ENCODE data around the gene SLC39A3.

The SLC39A3 gene

DNA sequence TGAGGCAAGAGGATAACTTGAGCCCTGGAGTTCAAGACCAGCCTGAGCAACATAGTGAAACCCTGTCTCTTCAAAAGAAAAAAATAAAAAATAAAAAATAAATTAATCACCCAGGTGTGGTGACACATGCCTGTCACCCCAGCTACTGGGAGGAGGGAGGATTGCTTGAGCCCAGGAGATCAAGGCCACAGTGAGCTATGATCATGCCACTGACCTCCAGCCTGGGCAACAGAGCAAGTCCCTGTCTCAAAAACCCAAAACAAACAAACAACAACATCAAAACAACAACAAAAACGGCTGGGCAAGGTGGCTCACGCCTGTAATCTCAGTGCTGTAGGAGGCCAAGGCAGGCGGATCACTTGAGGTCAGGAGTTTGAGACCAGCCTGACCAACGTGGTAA, 4.3 kb upstream of the SLC39A3 start:
- no peak for DNase-seq

DNA sequence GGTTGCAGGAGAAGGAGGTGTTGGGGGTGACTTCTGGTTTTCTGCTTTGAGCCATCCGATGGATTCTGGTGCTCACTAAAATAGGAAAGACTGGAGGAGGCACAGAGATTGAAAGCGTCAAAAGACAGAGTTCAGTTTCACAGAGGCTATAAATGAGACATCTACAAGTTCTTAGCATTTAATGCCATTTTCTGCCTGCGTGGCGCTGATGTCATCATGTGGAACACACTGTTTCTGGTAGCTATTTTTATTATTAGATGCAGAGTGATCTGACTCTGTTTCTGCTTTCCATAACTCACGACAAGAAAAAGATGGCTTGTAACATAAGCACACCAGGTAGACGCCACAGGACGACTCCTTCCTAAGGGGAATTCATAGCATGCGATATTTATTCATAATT, 3.3 kb upstream of the SLC39A3 start:
- no peak for DNase-seq

DNA sequence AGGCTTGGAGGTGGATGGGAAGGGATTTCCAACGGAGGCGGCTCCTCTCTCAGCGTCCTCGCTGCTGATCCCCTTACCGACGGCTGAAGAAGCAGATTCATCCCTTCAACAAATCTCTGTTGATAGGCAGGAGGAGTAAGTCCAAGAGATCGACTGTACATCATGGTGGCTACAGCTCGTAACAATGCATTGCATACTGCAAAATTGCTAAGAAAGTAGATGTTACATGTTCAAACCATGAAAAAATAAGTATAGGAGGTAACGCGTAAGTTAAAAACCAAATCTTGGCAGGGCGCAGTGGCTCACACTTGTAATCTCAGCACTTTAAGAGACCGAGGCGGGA, 468 bp upstream of the SLC39A3 start:
- no peak for DNase-seq

DNA sequence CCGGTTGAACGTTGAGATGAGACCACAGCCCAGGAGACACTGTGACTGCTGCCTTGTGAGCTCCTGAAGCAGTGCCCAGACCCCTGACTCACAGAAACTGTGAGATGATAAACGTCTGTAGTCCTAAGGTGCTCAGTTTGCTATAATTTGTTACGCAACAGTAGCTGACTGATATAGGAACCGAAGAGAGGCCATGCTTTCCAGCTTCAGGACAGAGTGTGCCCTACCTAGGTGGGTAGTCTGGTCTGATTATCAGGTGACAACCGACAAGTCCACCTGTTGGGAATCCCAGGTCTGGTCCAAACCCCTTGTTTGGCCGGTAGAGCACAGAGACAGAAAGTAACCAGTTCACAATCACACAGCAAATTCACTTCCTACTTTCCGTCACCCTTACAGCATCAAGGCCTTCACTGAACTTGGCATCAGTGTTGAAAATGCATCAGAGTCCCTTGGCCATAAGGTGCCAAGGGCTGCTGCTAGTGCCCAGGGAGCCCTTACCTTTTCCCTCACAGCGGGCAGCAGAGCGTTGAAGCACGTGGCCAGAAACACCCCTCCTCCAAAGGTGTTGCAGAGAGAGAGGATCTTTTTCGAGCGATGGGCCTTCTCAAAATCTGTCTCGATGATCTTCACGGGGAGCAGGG, 3.1 kb downstream of the SLC39A3 start:
- no peak for DNase-seq

DNA sequence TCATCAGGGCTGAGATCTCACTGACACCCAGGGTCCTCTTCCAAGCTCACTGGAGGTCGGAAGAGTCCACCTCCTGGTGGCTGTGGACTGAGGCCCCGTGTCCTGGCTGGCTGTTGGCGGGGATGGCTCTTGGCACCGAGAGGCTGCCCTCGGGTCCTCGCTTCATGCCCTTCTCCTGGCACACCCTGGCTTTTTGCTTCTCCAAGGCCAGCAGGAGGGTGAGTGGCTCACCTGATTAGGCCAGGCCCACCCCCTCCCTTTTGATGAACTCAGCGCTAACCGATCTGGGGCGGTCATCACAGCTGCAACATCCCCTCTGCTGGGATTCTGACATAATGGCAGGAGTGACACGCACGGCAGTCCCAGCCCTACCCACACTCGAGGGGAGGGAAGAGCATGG, 4.4 kb downstream of the SLC39A3 start:
- DNase-seq, result no peak

DNA sequence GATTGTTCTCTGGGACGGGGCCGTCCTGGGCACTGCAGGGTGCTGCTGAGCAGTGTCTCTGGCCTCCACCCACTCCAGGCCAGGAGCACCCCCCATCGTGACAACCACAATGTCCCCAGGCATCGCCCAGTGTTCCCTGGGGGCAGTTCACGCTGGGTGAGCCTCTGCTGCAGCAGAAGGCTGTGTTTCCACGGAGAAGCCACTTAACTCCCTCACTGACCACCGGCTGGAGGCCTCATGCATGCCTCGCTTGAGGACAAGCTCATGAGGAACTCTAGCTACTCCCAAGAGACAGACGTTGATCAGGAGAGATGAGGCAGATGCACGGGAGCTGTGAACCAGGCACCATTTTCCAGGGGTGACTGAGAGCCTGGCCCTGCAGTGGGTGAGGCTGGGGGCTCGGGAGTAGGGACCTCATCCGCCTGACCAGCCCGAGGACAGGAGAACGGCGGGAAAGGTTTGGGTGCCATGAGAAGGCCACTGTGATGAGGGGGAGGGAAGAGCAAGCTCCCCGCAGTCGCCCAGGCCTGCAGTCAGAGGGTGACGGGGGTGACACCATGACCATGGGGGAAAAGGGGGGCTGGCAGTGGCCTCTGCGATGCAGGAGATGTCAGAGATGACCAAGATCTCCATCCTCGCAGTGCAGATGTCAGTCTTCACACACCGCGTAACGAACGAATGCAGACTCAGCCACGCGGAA, 5.1 kb downstream of the SLC39A3 start:
- DNase-seq, result no peak

DNA sequence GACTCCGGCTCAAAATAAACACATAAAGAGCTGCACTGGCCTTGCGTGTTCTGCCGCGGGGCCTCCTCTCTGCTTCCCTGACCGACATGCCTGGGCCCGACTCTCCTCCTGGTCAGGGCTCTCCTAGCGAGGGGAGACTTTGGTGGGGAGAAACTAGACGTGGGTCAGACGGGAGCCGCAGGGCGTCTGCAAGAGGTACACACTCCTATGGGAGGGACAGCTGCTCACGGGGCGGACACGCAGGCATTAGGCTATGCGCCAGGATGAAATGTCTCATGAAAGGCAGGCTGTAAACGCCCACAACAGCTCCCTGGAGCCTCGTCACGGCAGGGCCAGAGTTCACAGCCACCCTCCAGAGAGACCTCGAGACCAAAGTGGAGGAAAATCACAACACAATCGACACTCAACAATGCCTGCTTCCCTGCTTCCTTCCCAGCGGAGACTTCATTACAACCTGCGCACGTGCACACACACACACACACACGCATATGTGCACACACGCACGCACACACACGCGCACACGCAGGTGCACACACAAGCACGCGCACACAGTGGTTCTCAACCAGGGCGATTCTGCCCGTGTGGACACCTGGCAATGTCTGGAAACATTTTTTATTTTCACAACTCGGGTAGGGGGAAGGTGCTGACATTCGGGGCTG, 5.8 kb downstream of the SLC39A3 start:
- peak; percentile 11 for DNase-seq

DNA sequence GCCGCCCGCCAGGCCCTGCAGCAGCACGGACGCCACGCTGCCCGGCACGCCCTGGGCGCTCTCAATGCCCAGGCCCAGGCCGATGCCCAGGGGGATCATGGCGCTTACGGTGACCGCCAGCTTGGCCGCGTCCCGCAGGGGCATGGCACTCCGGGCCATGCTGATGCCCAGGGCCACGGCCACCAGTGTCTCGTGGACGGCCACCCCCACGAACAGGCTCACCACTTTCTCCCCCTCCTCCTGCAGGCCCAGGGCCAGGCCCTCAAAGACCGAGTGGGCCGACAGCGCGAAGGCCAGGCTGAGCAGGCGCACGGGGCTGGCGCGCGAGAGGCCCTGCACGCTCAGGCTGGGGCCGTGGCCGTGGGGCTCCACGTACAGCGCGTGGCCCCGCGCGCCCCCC, 6.9 kb downstream of the SLC39A3 start:
- DNase-seq, result no peak

DNA sequence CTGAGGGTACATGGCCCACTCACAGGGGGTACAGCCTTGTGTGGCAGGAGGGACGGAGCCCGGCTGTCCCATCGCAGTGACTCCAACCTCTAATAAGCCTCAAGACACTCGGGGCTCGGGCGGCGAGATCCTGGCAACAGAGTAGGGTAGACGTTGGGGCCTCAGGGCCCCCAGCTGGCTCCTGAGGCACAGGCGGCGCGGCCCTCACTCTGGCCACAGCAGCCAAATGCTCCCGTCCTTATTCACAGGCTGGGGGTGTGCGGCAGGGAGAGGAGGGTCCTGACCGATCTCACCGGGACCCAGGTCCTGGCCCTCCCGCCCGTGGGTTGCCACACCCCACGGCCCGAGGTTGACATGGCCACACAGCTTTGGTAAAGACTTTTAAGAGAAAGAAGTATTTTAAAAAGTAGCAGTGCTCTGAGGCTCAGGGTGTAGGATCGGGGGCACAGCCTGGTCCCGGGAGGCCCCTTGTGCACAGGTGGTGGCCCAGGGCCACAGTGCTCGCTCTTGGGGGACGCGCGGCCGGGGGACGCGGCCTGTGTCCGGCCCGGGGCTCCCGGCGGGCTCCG, 7.6 kb downstream of the SLC39A3 start:
- no peak for DNase-seq

DNA sequence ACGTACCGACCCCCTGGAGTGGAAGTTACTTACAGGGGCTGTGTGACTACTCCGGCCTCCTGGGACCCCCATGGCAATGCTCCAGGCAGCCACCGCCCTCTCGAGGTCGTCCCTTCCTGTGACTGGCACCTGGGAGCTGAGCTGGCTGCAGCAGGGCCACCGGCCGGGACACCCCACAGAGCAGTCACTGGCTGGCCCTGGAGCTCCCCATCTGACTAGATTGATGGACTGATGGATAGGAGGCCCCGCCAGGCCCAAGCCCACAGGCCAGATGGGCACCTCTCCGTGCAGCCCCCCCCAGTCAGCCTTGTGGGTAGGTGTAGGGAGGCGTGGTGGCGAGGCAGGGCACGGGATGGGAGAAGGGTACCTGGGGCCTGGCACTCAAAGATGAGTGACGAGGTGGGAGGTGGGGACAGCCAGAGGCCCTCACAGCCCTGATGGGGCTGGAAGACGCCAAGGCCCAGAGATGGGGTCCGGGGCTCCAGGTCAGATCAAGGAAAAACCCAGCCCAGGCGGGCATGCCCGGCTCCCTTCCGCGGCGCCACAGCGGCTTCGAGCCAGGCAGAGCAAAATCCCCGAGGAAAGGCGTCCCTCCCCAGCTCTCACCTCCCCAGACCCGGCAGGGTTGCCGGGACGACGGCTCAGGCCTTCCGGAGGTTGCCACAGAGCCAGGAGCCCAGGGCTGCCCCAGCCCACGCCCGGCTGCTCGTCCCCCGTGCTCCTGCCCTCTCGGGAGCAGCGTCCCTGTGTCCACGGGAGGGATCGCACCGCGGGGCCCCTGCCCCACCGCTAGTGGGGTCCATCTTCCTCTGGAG, 8.4 kb downstream of the SLC39A3 start:
- no peak for DNase-seq

DNA sequence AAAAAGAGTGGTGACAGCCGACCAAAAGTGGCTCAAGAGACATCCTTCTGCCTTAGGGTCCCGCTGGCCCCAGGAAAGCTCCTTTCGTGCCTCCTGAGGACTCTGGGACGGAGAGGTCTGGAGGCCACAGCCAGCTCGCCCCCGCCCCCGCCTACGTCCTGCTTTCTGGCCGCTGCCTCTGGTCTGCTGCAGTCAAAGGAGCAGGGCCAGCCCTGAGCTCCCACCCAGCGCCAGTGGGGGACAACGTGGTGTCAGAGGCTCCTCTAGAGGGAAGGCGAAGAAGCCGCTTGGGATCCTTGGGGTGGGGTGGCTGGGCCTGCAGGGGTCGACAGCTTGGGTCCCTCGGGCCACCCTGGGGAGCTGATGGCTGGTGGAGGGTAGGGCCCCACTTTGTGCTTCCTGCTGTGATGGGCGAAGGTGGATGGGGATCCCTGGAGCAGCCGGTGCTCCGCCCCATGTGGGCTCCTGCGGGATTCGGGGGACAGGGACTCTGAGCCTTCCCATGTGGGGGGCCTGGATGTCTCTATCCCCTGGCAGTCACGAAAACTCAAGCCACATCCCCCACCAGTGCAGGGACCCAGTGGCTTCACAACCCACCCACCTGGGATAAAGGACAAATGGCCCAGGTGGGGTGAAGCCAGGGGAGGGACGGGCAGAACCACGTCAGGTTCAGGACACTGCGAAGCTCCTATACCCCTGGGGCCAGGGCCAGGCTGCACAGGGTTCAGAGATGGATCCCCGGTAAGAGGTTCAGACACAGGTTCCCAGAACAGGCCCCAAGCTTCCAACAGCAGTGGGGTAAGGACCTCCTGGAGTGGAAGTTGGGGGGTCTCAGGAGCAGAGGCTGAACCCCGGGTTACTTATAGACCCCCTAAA, 9.6 kb downstream of the SLC39A3 start:
- no peak for DNase-seq

DNA sequence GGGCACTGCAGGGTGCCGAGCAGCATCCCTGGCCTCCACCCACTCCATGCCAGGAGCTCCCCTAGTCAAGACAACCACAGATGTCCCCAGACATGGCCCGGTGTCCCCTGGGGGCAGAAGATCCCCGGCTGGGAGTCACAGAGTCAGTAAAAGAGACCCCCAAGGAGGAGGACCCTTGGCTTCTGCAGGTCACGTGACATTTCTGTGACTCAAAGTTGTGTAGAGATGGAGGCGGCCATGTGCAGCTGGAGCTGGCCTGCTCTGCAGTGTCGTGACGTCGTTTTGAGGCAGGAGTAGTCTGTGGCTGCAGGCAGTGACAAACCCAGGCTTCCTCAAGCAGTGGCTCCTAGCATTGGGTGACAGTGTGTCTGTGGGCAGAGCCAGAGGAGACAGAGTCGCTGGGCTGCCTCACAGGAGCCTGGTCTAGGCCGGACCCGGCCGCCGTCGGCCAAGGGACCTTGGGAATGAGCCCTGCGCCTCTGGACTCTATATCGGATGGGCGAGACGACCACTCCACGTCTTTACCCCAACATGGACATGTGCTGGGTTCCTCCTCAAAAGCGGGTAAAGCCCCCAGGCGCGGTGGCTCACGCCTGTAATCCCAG, 10.9 kb downstream of the SLC39A3 start:
- DNase-seq, result no peak

DNA sequence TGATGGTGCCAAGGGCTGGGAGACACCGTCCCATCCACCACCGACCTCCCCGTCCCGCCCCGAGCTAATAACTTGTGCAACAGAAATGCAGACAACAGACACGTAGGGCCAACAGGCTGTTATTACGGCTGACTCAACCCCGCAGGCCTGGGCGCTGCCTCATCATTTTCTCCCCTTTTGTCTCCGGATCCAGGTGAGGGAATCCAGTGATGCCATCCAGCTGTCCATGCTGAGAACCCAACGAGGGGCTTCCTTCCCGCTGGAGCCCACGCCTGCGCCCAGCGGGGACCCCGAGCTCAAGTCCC, 12.2 kb downstream of the SLC39A3 start:
- DNase-seq, result no peak

DNA sequence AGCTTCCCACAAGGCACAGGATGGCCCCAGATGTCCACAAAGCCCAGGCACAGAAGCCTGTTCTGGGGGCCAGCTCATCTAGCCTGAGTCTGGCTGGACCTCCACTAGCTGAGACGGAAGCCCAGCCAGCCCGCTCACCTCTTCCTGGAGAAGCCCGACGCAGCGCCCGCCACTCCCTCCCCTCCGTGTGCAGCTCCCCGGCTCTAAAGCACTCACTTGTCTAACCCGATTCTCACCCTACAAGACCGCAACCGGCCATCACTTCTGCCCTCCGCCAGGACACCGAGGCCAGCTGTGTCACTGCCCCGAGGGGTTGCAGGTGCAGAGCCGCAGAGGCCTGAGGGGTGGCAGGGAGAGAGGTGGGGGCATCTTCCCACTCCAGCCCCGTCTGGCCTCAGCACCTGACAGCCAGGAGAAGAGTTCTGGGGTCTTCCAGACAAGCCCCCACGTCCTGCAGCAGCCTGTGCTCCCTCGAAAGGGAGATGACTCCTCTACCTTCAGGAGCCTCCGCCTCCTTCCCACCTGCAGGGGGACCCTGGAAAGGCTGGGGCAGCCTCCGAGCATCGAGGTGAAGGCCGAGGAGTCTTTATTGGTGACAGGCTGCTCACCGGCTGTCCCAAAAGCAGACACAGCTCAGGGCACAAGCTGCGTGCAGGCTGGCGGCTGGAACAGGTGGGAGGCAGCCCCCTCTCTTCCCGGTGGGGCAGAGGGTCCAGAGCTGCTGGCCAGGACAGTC, 12.7 kb downstream of the SLC39A3 start:
- no peak for DNase-seq

DNA sequence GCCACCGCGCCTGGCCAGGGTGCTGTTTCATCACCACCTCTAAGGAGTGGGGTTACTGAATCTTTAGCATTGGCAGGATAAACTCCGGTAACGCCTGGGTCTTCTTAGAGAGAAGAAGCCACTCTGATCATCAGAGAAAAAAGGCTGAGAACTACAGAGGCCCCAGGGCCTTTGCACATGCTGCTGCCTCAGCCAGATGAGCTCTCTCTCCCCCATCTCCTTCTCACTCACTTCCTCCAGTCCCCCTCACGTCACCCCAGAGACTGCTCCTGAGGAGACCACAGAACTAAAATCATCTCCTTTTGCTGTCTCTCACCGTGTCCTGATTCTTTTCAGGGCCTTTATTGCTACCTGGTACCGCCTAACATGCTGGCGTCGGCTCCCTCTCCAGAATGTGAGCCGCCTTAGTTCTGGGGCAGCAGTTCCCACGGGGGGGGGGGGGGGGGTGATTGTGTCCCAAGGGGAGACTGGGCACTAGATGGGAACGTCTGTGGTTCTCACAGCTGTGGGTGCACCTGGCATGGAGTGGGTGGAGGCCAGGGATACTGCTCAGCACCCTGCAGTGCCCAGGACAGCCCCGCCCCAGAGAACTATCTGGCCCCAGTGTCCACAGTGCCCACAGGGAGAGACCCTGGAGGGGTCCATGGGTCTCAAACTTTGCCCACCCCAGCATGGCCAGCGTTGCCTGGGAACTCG, 13.5 kb downstream of the SLC39A3 start:
- no peak for DNase-seq

DNA sequence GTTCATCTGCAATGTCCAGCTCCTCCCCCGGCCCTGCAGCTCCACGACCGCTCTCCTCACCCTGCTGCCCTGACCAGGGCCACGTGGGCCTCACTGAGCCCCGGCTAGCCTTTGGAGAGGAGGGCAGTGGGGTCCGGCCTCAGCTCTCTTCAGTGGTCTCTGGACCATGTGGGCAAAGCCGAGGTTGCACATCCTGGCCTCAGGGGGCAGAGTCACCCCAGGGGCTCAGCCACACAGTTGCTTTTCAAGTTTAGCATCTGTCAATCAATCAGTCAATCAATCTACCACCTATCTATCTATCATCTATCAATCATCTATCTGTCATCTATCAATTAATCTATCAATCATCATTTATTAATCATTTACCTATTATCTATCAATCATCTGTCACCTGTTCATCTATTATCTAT, 15.7 kb downstream of the SLC39A3 start:
- no peak for DNase-seq

DNA sequence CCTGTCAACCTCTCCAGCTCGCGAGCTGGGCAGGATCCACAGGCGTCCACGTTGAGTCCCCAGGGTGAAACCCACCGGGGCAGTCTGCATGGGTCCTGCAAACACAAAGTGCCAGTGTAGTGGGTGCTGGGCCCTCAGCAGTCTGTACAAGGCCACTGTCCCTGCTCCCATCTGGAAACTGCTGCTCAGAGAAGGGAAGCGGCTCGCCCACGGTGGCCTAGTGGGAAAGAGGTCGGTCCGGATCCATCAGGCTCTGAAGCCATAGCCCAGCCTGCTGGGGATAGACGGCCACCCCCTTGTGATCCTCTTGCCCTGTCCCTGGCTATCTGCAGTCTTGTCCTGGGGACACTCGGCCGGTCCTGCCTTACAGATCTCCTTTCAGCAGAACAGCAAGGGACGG, 16.1 kb downstream of the SLC39A3 start:
- DNase-seq, result no peak

DNA sequence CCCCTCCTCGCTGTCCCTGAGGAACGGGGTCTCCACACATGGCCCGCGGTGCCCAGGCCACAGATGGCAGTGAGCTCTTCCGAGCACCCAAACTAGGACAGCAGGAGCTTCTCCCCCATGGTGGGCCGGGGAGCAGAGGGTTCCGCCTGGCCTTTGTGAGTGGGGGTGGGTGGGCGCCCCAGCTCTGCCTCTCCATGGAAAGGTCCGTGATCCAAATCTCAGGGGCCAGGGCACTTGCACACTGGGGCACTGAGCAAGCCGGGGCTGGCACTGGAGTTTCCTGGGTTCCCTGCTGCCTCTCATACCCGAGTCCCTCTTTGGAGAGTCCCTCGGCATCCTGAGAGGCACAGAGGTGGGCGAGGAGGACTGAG, 16.5 kb downstream of the SLC39A3 start:
- DNase-seq, result no peak

DNA sequence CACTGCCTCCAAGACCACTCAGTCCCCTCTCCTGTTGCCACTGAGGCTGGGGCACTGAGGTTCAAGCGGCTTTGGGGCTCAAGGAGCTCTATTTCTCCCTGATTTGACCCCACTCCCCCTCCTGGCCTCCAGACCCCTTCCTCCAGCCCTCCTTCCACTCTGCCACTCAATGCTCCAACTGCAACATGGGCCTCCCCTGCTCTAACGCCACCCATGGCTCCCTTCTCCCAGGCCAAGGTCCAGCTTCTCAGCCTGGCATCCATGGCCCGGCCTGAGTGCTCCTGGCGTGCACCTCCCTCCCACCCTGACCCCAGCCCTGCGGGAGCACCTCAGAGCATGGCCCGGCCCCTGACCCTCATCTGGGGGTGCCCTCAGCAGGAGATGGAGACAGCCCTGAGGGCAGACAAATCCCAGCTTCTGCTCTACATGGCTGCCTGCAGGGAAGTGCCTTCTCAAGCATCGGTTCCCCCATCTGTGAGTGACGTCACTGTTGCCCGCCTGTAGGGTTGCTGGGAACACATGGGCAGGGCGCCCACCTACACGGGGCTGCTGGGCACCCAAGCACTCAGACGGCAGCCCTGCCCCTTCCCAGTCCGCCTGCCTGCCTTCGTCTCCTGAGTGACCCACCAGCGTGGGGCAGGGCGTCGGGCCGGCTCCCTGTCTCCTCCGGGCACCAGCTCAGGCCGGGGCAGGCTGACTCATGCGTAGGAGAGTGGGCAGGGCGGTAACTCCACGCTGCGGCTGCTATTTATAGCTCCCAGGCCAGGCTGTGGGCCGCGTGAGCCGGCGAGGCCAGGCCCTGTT, 17.1 kb downstream of the SLC39A3 start:
- no peak for DNase-seq
